HepG2 (cell line): ENCODE data around the gene ZNF282. TPM values are rescaled to one million over a fixed set of nuclear protein-coding genes. Genes with fewer than 3 reads are reported as not detected.

ENCODE experiments used
- ARNT2 ChIP-seq: sonication (generic); formaldehyde crosslinking; IDR thresholded peaks from 2 replicates; pipeline ENCODE4 v1.8.0; 2022; ENCODE audit warnings: mild to moderate bottlenecking, low read depth, missing genetic modification reagents, moderate library complexity
- EED ChIP-seq: sonication (generic); formaldehyde crosslinking; IDR thresholded peaks from 2 replicates; pipeline ENCODE4 v1.5.0; 2020; ENCODE audit warnings: mild to moderate bottlenecking, missing genetic modification reagents
- FOXP1 ChIP-seq, 2 experiments: fragments of 450-650 bp in 1 of 2; IDR thresholded peaks; 2 replicates each; pipeline ENCODE4 v1.6.1; 2017 to 2018; ENCODE audit warnings: antibody characterized with exemption in 1 of 2
- GATAD1 ChIP-seq: IDR thresholded peaks from 2 replicates; pipeline ENCODE4 v1.6.1; 2016; ENCODE audit warnings: missing genetic modification reagents, missing compliant biosample characterization
- HNF4A ChIP-seq: sonication (generic); formaldehyde crosslinking; IDR thresholded peaks from 2 replicates; pipeline ENCODE4 v1.4.0; 2020; ENCODE audit warnings: missing genetic modification reagents
- HOXD1 ChIP-seq: sonication (generic); formaldehyde crosslinking; IDR thresholded peaks from 2 replicates; pipeline ENCODE4 v1.5.0; 2020; ENCODE audit warnings: missing genetic modification reagents
- KAT7 ChIP-seq: IDR thresholded peaks from 2 replicates; pipeline ENCODE4 v1.6.1; 2018; ENCODE audit warnings: borderline replicate concordance, missing compliant biosample characterization
- RBM39 ChIP-seq: fragments of 200-400 bp; formaldehyde crosslinking; IDR thresholded peaks from one replicate; pipeline ENCODE4 v1.6.1; 2018; ENCODE audit warnings: antibody characterized with exemption, mild to moderate bottlenecking, low read depth, low read length; ENCODE audit not compliant: poor library complexity, severe bottlenecking
- SNAI1 ChIP-seq: sonication (generic); formaldehyde crosslinking; IDR thresholded peaks from 2 replicates; pipeline ENCODE4 v1.5.0; 2020; ENCODE audit warnings: mild to moderate bottlenecking, missing genetic modification reagents, borderline replicate concordance
- U2AF2 ChIP-seq: fragments of 200-400 bp; formaldehyde crosslinking; IDR thresholded peaks from 2 replicates; pipeline ENCODE4 v1.6.1; 2017; ENCODE audit warnings: low read depth, mild to moderate bottlenecking, low read length
- XBP1 ChIP-seq: sonication (generic); formaldehyde crosslinking; IDR thresholded peaks from 2 replicates; pipeline ENCODE4 v1.5.0; 2020; ENCODE audit warnings: missing genetic modification reagents
- ZBTB38 ChIP-seq: sonication (generic); formaldehyde crosslinking; IDR thresholded peaks from 2 replicates; pipeline ENCODE4 v1.5.1; 2020; ENCODE audit warnings: mild to moderate bottlenecking, missing genetic modification reagents
- ZNF577 ChIP-seq: sonication (generic); formaldehyde crosslinking; IDR thresholded peaks from 2 replicates; pipeline ENCODE4 v1.4.0; 2020; ENCODE audit warnings: mild to moderate bottlenecking, low read depth, missing genetic modification reagents, borderline replicate concordance
- ZNF670 ChIP-seq: sonication (generic); formaldehyde crosslinking; IDR thresholded peaks from 2 replicates; pipeline ENCODE4 v1.8.0; 2022; ENCODE audit warnings: mild to moderate bottlenecking, missing genetic modification reagents, borderline replicate concordance
- polyA plus RNA-seq, 8 experiments: library from polyadenylated mRNA; depleted of rRNA in 3 of 8; stranded (reverse) in 7 of 8; unstranded in 1 of 8; fragments of >200 nt; fragmentation: Illumina TruSeq in 4 of 8; extraction: Trizol in 4 of 8; gene quantifications; 2 replicates each; pipeline versions ENCODE4 v1.2.1 to v1.2.3, GENCODE V29; 2011 to 2016; ENCODE audit warnings: low read depth in 4 of 8, missing spikeins in 1 of 8, mixed read lengths in 1 of 8; ENCODE audit not compliant: insufficient read depth in 1 of 8
- total RNA-seq, 5 experiments: library from RNA; depleted of rRNA; stranded (reverse); fragments of >200 nt; fragmentation: Illumina TruSeq; extraction: Trizol; gene quantifications; 2 replicates each; pipeline ENCODE4 v1.2.3, GENCODE V29; 2016; ENCODE audit warnings: low read depth in 1 of 5
- TF ChIP-seq, protein P1 (sequence below): sonication (generic); formaldehyde crosslinking; IDR thresholded peaks from 2 replicates; pipeline ENCODE4 v1.5.1; 2020; ENCODE audit warnings: missing genetic modification reagents, mild to moderate bottlenecking, borderline replicate concordance
- TF ChIP-seq, protein P2 (sequence below): sonication (generic); formaldehyde crosslinking; IDR thresholded peaks from 2 replicates; pipeline ENCODE4 v1.4.0; 2020; ENCODE audit warnings: missing genetic modification reagents, borderline replicate concordance
- TF ChIP-seq, protein P3 (sequence below): sonication (generic); formaldehyde crosslinking; conservative IDR thresholded peaks from 2 replicates; pipeline ENCODE4 v1.8.0; 2022; ENCODE audit warnings: mild to moderate bottlenecking, moderate library complexity, missing genetic modification reagents
- TF ChIP-seq, protein P4 (sequence below): fragments of 450-650 bp; IDR thresholded peaks from 2 replicates; pipeline ENCODE4 v1.6.1; 2017; ENCODE audit warnings: mild to moderate bottlenecking
- TF ChIP-seq, protein P5 (sequence below): sonication (generic); formaldehyde crosslinking; IDR thresholded peaks from 2 replicates; pipeline ENCODE4 v1.5.0; 2020; ENCODE audit warnings: missing genetic modification reagents

ZNF282 gene
- total and polyA plus RNA-seq, 2 of the 13 experiments (the other 11 are each of a cell fraction or from before 2014, with no cell fraction given): 9.1 to 20.9 TPM

DNA sequence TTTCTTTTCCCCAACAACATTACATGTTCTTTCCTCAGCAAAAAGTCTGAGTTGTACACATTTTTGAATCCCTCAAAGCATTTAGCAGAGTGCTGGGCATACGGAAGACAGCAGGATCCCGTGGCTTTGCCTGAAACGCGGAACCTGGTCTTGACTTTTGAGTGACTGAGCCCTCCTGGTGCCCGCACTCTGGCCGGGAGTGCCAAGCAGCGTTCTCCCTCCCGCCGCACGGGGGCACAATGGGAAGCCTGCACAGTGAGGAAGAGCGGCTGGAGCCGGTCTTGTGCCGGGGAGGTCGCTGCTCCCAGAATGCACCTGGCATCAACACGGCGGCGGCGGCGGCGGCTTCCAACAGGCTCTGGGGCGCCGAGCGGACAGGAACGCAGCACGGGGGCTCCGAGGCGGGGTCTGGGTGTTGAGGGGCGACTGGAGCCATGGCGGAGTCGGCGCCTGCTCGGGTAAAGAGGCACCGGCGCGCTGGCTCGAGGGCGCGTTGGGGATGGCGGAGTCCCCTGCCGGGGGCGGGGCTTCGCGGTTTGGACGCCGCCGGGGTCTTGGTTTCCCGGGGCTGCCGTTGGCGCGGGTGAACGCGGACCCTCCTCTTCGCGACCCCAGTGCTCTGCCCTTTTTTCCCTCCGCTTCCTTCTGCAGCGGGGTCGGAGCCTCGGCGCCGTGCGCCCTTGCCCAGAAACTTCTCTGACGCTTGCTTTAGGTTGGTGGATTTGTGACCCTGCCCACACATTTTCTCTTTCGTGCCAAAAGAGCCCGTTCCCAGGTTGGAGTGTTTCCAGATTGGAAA is 44.2 kb downstream of the ZNF282 start, which contains the start of gene ZNF212 (continued):
- TF ChIP-seq, protein P1, sequence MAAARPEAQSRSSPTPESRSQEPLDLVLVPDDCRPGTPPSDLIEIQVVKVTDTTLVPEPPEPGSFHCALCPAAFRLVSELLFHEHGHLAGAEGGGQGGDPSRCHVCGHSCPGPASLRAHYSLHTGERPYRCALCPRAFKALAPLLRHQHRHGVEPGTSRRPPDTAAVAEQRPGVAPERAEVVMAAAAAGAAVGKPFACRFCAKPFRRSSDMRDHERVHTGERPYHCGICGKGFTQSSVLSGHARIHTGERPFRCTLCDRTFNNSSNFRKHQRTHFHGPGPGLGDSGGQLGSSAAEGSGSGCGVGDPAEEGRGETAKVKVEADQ (CRISPR knock-in tag): no peak
- TF ChIP-seq U2AF2: no peak
- peak; percentile 95 for TF ChIP-seq KAT7 (CRISPR knock-in tag)
- TF ChIP-seq ZNF670: peak; percentile 91; the same call in 1 of the 2 replicates
- TF ChIP-seq XBP1 (CRISPR knock-in tag): no peak
- TF ChIP-seq, protein P2, sequence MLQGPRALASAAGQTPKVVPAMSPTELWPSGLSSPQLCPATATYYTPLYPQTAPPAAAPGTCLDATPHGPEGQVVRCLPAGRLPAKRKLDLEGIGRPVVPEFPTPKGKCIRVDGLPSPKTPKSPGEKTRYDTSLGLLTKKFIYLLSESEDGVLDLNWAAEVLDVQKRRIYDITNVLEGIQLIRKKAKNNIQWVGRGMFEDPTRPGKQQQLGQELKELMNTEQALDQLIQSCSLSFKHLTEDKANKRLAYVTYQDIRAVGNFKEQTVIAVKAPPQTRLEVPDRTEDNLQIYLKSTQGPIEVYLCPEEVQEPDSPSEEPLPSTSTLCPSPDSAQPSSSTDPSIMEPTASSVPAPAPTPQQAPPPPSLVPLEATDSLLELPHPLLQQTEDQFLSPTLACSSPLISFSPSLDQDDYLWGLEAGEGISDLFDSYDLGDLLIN (CRISPR knock-in tag): no peak
- TF ChIP-seq ZNF577: no peak
- TF ChIP-seq HOXD1 (CRISPR knock-in tag): no peak
- peak; percentile 92 for TF ChIP-seq ARNT2 (CRISPR knock-in tag)
- TF ChIP-seq ZBTB38: peak; percentile 75; the same call in 1 of the 2 replicates
- peak; percentile 99 for TF ChIP-seq GATAD1 (CRISPR knock-in tag)
- TF ChIP-seq FOXP1 (IDR thresholded peaks at IDR 0.05): no peak
- no peak for TF ChIP-seq FOXP1 (CRISPR knock-in tag; IDR thresholded peaks at IDR 0.05)
- TF ChIP-seq, protein P3, sequence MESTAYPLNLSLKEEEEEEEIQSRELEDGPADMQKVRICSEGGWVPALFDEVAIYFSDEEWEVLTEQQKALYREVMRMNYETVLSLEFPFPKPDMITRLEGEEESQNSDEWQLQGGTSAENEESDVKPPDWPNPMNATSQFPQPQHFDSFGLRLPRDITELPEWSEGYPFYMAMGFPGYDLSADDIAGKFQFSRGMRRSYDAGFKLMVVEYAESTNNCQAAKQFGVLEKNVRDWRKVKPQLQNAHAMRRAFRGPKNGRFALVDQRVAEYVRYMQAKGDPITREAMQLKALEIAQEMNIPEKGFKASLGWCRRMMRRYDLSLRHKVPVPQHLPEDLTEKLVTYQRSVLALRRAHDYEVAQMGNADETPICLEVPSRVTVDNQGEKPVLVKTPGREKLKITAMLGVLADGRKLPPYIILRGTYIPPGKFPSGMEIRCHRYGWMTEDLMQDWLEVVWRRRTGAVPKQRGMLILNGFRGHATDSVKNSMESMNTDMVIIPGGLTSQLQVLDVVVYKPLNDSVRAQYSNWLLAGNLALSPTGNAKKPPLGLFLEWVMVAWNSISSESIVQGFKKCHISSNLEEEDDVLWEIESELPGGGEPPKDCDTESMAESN: peak; percentile 97
- no peak for TF ChIP-seq SNAI1 (CRISPR knock-in tag)
- TF ChIP-seq, protein P4, sequence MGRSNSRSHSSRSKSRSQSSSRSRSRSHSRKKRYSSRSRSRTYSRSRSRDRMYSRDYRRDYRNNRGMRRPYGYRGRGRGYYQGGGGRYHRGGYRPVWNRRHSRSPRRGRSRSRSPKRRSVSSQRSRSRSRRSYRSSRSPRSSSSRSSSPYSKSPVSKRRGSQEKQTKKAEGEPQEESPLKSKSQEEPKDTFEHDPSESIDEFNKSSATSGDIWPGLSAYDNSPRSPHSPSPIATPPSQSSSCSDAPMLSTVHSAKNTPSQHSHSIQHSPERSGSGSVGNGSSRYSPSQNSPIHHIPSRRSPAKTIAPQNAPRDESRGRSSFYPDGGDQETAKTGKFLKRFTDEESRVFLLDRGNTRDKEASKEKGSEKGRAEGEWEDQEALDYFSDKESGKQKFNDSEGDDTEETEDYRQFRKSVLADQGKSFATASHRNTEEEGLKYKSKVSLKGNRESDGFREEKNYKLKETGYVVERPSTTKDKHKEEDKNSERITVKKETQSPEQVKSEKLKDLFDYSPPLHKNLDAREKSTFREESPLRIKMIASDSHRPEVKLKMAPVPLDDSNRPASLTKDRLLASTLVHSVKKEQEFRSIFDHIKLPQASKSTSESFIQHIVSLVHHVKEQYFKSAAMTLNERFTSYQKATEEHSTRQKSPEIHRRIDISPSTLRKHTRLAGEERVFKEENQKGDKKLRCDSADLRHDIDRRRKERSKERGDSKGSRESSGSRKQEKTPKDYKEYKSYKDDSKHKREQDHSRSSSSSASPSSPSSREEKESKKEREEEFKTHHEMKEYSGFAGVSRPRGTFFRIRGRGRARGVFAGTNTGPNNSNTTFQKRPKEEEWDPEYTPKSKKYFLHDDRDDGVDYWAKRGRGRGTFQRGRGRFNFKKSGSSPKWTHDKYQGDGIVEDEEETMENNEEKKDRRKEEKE: no peak
- TF ChIP-seq, protein P5, sequence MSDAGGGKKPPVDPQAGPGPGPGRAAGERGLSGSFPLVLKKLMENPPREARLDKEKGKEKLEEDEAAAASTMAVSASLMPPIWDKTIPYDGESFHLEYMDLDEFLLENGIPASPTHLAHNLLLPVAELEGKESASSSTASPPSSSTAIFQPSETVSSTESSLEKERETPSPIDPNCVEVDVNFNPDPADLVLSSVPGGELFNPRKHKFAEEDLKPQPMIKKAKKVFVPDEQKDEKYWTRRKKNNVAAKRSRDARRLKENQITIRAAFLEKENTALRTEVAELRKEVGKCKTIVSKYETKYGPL (CRISPR knock-in tag): no peak
- peak; percentile 60 for TF ChIP-seq RBM39
- peak; percentile 87; the same call in 1 of the 2 replicates for TF ChIP-seq EED (CRISPR knock-in tag)
- TF ChIP-seq HNF4A (CRISPR knock-in tag): peak; percentile 51
